Tibial nerve (tissue), 4 donors: ENCODE results near the gene SHC1. TPM values are rescaled to one million over a fixed set of nuclear protein-coding genes. Genes with fewer than 3 reads are reported as not detected.
A peak's percentile ranks its signal among the peaks of the same experiment; 100 is the strongest.

Experiments used
- DNase-seq, 2 donors: peaks; one replicate each; pipeline ENCODE4 v3.0.0-alpha.2; 2019; ENCODE audit warnings: low spot score in 2 of 2
- H3K27ac ChIP-seq, 4 donors: fragments of 200-600 bp; sonication (generic) in 3 of 4; one replicate each; pipeline ENCODE4 v1.5.1; 2017 to 2019; ENCODE audit warnings: mild to moderate bottlenecking in 1 of 4
- H3K27me3 ChIP-seq, 2 donors: fragments of 200-600 bp; sonication (generic) in 1 of 2; one replicate each; pipeline versions ENCODE4 v1.5.1 to v1.6.0; 2017 to 2019
- H3K36me3 ChIP-seq, 3 donors: fragments of 200-600 bp; sonication (generic); one replicate each; pipeline ENCODE4 v1.5.1; 2018 to 2019
- H3K4me1 ChIP-seq, 4 donors: fragments of 200-600 bp; sonication (generic) in 3 of 4; one replicate each; pipeline ENCODE4 v1.5.1; 2017 to 2019
- H3K4me3 ChIP-seq, 4 donors: fragments of 200-600 bp; sonication (generic) in 3 of 4; one replicate each; pipeline ENCODE4 v1.5.1; 2017 to 2019; ENCODE audit warnings: mild to moderate bottlenecking in 1 of 4, moderate library complexity in 1 of 4
- H3K9me3 ChIP-seq, 4 donors: fragments of 200-600 bp; sonication (generic) in 3 of 4; one replicate each; pipeline ENCODE4 v1.5.1; 2017 to 2019
- EP300 ChIP-seq, 2 donors: sonication (generic); formaldehyde crosslinking; IDR thresholded peaks; one replicate each; pipeline ENCODE4 v1.6.1; 2017; ENCODE audit warnings: antibody characterized with exemption in 2 of 2, mild to moderate bottlenecking in 1 of 2
- POLR2A ChIP-seq, 2 donors: fragments of 450-650 bp; IDR thresholded peaks; one replicate each; pipeline ENCODE4 v1.6.1; 2017; ENCODE audit warnings: antibody characterized with exemption in 2 of 2, mild to moderate bottlenecking in 2 of 2, moderate library complexity in 2 of 2
- WGBS, 2 donors: methylation state at CpG; one replicate each; pipeline ENCODE4 v1.1.5; 2018; 5-methylcytosine and 5-hydroxymethylcytosine counted together
- total RNA-seq, 4 donors: library from RNA; depleted of rRNA; stranded (reverse); fragments of >200 nt; gene quantifications; one replicate each; pipeline ENCODE4 v1.1.0, GENCODE V29; 2016
- TF ChIP-seq, protein P1 (sequence below), 5 experiments: fragments of 200-600 bp in 3 of 5; fragments of 450-650 bp in 2 of 5; sonication (generic) in 3 of 5; IDR thresholded peaks; one replicate each; pipeline ENCODE4 v1.5.1; 2016 to 2019; ENCODE audit warnings: antibody characterized with exemption in 5 of 5, mild to moderate bottlenecking in 3 of 5, moderate library complexity in 2 of 5

Gene SHC1, protein sequence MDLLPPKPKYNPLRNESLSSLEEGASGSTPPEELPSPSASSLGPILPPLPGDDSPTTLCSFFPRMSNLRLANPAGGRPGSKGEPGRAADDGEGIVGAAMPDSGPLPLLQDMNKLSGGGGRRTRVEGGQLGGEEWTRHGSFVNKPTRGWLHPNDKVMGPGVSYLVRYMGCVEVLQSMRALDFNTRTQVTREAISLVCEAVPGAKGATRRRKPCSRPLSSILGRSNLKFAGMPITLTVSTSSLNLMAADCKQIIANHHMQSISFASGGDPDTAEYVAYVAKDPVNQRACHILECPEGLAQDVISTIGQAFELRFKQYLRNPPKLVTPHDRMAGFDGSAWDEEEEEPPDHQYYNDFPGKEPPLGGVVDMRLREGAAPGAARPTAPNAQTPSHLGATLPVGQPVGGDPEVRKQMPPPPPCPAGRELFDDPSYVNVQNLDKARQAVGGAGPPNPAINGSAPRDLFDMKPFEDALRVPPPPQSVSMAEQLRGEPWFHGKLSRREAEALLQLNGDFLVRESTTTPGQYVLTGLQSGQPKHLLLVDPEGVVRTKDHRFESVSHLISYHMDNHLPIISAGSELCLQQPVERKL
- 100 to 1,000 TPM in 2 of 4 donors, 10 to 100 TPM in 2; 82.9 to 168 (median 101) TPM for total RNA-seq

DNA sequence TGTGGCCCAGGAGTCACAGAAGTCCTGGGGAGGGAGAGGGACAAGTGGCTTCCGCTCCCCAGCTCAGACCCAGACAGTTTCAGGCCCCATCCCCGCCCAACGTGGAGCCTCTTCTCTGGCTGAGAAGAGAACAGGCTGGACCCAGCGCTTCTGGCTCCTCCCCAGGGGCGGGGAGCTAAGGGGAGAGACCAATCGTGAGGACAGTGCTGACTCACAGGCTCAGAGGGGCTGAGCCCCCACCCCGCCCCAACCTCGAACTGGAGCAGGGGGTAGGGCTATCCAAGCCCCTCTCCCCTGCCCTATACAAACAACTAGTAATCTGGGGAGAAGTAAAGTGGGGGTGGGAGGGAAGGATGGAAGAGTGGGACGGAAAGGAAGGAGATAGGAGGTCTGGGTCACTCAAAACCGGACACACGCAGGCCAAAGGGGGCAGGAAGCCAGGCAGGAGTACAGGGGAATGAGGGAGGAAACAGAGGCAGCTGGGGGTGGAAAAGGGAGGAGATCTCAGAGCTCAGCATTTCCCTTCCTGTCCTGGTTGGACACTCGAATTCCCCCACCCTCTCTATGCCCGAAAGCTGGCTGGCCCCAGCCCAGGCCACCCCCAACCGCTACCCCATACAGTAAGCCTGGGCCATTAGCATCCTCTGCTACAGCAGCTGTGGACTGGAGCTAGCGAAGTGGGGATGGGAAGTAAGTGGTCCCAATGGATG is at the start of gene SHC1:
Gene SHC1 (minus strand): TSS at position 117 of the 710 bp plus-strand sequence. CDS start 221 bp downstream, outside the sequence.
- Histone ChIP-seq H3K36me3 (peaks cover 0 to 37% (median 17%) of the 10 kb centered on the region in 3 donors), H3K27me3 (no peaks in the 10 kb centered on the region), H3K4me1 (peaks cover 0 to 68% (median 44%) of the 10 kb centered on the region in 4 donors), H3K9me3 (no peaks in the 10 kb centered on the region), H3K4me3 (peak within 1 kb of the TSS; percentile 26 to 51 (median 42)), H3K27ac (peak within 1 kb of the TSS; percentile 96 to 100 (median 99))
- TF ChIP-seq POLR2A (IDR thresholded peaks at IDR 0.05) (peak; percentile 91 to 92), EP300 (IDR thresholded peaks at IDR 0.05) (peak in 1 of 2 donors; percentile 89)
- TF ChIP-seq, protein P1, sequence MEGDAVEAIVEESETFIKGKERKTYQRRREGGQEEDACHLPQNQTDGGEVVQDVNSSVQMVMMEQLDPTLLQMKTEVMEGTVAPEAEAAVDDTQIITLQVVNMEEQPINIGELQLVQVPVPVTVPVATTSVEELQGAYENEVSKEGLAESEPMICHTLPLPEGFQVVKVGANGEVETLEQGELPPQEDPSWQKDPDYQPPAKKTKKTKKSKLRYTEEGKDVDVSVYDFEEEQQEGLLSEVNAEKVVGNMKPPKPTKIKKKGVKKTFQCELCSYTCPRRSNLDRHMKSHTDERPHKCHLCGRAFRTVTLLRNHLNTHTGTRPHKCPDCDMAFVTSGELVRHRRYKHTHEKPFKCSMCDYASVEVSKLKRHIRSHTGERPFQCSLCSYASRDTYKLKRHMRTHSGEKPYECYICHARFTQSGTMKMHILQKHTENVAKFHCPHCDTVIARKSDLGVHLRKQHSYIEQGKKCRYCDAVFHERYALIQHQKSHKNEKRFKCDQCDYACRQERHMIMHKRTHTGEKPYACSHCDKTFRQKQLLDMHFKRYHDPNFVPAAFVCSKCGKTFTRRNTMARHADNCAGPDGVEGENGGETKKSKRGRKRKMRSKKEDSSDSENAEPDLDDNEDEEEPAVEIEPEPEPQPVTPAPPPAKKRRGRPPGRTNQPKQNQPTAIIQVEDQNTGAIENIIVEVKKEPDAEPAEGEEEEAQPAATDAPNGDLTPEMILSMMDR (IDR thresholded peaks at IDR 0.05): peak in 1 of 5 experiments; percentile 5
- peak; percentile 90 to 93 for DNase-seq
- WGBS, 2 donors: 6 to 7% methylated on average over 11 to 13 of the region's 15 CpGs

DNA sequence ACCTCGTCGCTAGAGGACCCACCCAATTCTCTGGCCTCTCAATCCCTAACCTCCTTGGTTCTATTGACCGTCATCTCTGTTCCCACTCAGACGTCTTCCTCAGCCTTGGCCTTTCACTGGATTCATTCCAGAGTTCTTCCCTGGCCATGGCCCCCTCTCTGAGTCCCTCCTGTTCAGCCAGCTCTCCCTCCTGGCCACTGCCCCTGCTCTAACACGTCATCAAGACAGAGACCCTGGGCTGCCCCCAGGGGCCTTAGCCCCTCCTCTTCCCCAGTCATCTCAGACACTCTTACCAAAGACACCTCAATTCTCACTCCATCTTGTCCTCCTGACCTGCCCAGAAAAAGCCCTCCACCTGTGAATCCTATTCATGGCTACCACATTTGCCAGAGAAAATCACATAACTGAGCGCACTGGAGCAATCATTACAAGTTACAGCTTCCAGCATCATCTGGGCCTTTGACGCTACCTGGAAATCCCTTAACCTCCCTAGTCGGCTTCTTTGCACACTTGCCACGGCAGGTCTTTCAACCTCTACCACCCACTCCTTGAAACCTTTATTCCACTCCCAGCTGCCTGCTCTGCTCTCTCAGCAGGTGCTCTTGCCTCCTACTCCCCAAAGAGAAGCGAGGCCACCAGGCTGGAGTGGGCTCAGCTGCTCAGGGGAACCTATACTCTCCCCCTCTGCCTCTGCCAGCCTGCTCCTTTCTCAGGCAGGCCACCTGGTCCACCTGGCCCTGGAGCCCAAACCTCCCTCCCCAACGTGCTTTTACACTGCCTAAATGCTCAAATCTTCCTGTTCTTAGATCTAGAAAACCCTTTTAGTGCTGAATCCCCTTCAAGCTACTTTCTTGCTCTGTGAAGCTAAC is 49.1 kb upstream of the SHC1 start:
- Histone ChIP-seq H3K4me3 (no peak overlapping the region), H3K36me3 (peaks cover 0 to 28% (median 0%) of the 10 kb centered on the region in 3 donors), H3K4me1 (peaks cover 0 to 50% (median 24%) of the 10 kb centered on the region in 4 donors), H3K27me3 (no peaks in the 10 kb centered on the region), H3K27ac (peak overlapping the region in 2 of 4 donors; percentile 97 to 99), H3K9me3 (no peaks in the 10 kb centered on the region)
- 67 to 71% methylated on average over 11 of the region's 11 CpGs for WGBS, 2 donors
- TF ChIP-seq, protein P1 (IDR thresholded peaks at IDR 0.05): no peak
- TF ChIP-seq EP300 (IDR thresholded peaks at IDR 0.05): no peak
- TF ChIP-seq POLR2A (IDR thresholded peaks at IDR 0.05): no peak
- no peak for DNase-seq

DNA sequence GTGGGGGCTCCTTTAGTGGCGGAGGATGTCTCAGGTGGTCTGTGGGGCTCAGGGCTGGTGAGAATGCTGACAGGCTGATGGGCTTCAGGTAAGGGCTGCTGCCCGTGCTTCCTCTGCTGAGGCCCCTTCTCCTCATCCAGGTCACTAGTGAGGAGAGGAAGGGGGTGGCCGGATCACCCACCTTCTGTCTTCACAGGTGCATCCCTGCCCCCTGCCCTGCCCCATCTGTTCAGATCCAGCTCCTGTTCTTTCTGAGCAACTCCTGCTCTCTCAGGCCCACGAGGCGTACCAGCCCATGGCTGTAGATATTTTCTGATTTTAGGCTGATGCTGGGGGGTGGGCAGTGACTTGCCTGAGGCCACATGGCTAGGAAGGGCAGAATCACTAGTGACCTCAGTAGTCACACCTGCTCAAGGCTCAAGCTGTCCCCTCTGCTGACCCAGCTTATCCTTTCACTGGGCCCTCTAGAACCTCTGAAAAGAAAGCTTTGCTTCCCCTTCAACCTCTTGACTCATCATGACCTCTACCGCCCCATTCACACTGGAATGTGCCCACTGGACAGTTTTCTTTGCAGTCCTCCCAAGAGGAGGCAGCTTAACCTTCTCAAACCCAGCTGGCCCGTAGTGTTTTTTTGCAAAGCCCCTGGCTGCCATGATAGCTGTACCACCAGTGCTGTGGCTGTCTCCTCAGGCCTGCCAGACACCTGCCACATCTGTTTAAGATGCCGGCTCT is 48.2 kb upstream of the SHC1 start:
- Histone ChIP-seq H3K27me3 (no peaks in the 10 kb centered on the region), H3K4me3 (no peak overlapping the region), H3K27ac (peak overlapping the region; percentile 86 to 99 (median 97)), H3K9me3 (no peaks in the 10 kb centered on the region), H3K36me3 (peaks cover 0 to 31% (median 0%) of the 10 kb centered on the region in 3 donors), H3K4me1 (peaks cover 0 to 53% (median 27%) of the 10 kb centered on the region in 4 donors)
- no peak for DNase-seq
- WGBS, 2 donors: 70 to 71% methylated on average over 8 of the region's 8 CpGs
- TF ChIP-seq, protein P1 (IDR thresholded peaks at IDR 0.05): no peak
- TF ChIP-seq POLR2A (IDR thresholded peaks at IDR 0.05) (no peak), EP300 (IDR thresholded peaks at IDR 0.05) (no peak)

DNA sequence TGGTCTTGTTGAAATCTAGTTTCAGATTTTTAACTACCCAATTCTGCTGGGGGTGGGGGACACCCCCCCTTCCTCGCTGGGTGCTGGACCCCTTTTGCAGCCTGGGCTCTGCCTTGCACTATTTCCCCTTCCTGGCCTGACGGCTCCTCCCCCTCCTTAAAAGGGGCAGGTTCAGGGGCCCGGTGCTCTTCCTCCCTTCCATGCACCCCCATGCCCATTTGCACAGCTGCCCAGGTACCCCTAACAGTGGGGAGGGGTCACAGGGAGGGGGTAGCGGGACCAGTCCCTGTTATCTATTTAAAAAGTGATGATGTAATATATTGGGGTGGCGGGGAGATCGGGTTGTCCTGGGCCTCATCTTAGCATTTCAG is 47.4 kb upstream of the SHC1 start:
- TF ChIP-seq EP300 (IDR thresholded peaks at IDR 0.05): no peak
- Histone ChIP-seq H3K9me3 (no peaks in the 10 kb centered on the region), H3K4me1 (peaks cover 0 to 61% (median 33%) of the 10 kb centered on the region in 4 donors), H3K4me3 (peak overlapping the region; percentile 34 to 56 (median 38)), H3K36me3 (peaks cover 0 to 28% (median 0%) of the 10 kb centered on the region in 3 donors), H3K27me3 (no peaks in the 10 kb centered on the region), H3K27ac (peak overlapping the region; percentile 86 to 99 (median 97))
- WGBS, 2 donors: 42 to 49% methylated on average over 6 of the region's 6 CpGs
- no peak for DNase-seq
